Vagina (tissue), 2 donors: ENCODE data around the gene UTP20. TPM values are rescaled to one million over a fixed set of nuclear protein-coding genes. Genes with fewer than 3 reads are reported as not detected.

Experiments
- DNase-seq, 2 donors: peaks; one replicate each; pipeline ENCODE4 v3.0.0-alpha.2; 2017; ENCODE audit errors: extremely low spot score in 2 of 2
- H3K27ac ChIP-seq: fragments of 200-600 bp; sonication (generic); one replicate; pipeline ENCODE4 v1.5.1; 2019
- H3K27me3 ChIP-seq: fragments of 200-600 bp; sonication (generic); one replicate; pipeline ENCODE4 v1.5.1; 2019
- H3K36me3 ChIP-seq, 2 donors: fragments of 200-600 bp; sonication (generic); one replicate each; pipeline ENCODE4 v1.5.1; 2017 to 2019
- H3K4me1 ChIP-seq: fragments of 200-600 bp; sonication (generic); one replicate; pipeline ENCODE4 v1.5.1; 2019
- H3K4me3 ChIP-seq, 2 donors: fragments of 200-600 bp; sonication (generic); 1 replicate in 1 of 2; 2 replicates in 1 of 2; pipeline ENCODE4 v1.5.1; 2016 to 2019
- H3K9me3 ChIP-seq: fragments of 200-600 bp; sonication (generic); one replicate; pipeline ENCODE4 v1.5.1; 2019
- POLR2A ChIP-seq, 2 donors: fragments of 450-650 bp; IDR thresholded peaks; one replicate each; pipeline ENCODE4 v1.6.1; 2017; ENCODE audit warnings: antibody characterized with exemption in 2 of 2, mild to moderate bottlenecking in 2 of 2, moderate library complexity in 2 of 2
- POLR2AphosphoS5 ChIP-seq, 2 donors: sonication (generic); formaldehyde crosslinking; IDR thresholded peaks; one replicate each; pipeline ENCODE4 v1.9.0; 2017; ENCODE audit warnings: antibody characterized with exemption in 2 of 2, mild to moderate bottlenecking in 2 of 2, low read depth in 1 of 2; ENCODE audit not compliant: insufficient read depth in 1 of 2
- intact Hi-C: fragments of 100-400 bp; cut with DNase I; formaldehyde crosslinking; loops from one replicate; pipeline ENCODE4 v1.15.1; 2023
- total RNA-seq: library from RNA; depleted of rRNA; stranded (reverse); fragments of >200 nt; gene quantifications from one replicate; pipeline ENCODE4 v1.2.3, GENCODE V29; 2016
- TF ChIP-seq, protein P1 (sequence below), 3 experiments: fragments of 450-650 bp in 2 of 3; fragments of 200-600 bp in 1 of 3; sonication (generic) in 1 of 3; IDR thresholded peaks; one replicate each; pipeline ENCODE4 v1.5.1; 2017 to 2019; ENCODE audit warnings: antibody characterized with exemption in 3 of 3, mild to moderate bottlenecking in 2 of 3, moderate library complexity in 2 of 3

UTP20 gene
- total RNA-seq, 1 donor from 2014 or later: 11.5 TPM

DNA sequence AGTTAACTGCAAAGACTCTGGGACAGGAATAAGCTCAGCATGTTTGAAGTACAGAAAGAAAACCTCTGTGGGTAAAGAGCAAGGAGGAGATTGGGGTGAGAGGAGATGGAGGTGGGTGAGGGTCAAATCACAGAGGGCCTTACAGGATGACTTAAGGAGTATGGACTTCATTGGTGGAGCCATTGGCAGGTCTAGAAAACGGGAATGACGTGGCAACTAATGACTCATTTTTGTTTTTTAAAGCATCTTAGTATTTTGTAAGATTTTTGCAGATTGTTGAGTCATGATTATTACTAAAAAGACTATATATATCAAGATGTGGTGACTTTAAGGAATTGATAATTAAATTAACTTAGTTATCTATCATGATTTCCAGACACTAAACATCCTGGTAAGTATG is 18.5 kb downstream of the UTP20 start:
- Histone ChIP-seq H3K27ac (no peak overlapping the region), H3K36me3 (peaks cover 0 to 59% of the 10 kb centered on the region in 2 donors), H3K4me3 (no peak overlapping the region), H3K4me1 (no peaks in the 10 kb centered on the region), H3K9me3 (no peaks in the 10 kb centered on the region), H3K27me3 (no peaks in the 10 kb centered on the region)
- no peak for DNase-seq
- no peak for TF ChIP-seq POLR2A (IDR thresholded peaks at IDR 0.05)
- TF ChIP-seq POLR2AphosphoS5 (IDR thresholded peaks at IDR 0.05; ENCODE audit: insufficient read depth in 1 of 2, low read depth in 1 of 2): no peak
- TF ChIP-seq, protein P1, sequence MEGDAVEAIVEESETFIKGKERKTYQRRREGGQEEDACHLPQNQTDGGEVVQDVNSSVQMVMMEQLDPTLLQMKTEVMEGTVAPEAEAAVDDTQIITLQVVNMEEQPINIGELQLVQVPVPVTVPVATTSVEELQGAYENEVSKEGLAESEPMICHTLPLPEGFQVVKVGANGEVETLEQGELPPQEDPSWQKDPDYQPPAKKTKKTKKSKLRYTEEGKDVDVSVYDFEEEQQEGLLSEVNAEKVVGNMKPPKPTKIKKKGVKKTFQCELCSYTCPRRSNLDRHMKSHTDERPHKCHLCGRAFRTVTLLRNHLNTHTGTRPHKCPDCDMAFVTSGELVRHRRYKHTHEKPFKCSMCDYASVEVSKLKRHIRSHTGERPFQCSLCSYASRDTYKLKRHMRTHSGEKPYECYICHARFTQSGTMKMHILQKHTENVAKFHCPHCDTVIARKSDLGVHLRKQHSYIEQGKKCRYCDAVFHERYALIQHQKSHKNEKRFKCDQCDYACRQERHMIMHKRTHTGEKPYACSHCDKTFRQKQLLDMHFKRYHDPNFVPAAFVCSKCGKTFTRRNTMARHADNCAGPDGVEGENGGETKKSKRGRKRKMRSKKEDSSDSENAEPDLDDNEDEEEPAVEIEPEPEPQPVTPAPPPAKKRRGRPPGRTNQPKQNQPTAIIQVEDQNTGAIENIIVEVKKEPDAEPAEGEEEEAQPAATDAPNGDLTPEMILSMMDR (IDR thresholded peaks at IDR 0.05): no peak
- intact Hi-C loops: no loop called here

DNA sequence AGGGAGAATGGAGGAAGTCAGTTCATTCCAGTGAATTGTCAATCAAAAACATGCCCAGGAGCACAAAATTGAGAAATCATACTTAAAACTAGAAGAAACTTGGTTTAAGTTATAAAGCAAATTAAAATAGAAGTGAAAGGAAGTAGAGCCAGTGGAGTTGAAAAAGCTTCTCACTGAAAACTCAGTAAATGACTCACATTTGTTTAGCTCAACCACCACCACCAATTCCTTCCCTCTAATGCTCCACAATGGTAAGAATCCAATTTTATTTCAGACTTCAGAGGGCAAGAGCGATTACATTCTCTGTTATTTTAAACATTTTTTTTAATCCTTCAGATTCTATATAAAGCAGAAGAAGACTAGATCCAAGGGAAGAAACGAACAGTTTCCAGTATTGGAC is 19.4 kb downstream of the UTP20 start:
- TF ChIP-seq POLR2A (IDR thresholded peaks at IDR 0.05) (no peak), POLR2AphosphoS5 (IDR thresholded peaks at IDR 0.05; ENCODE audit: insufficient read depth in 1 of 2, low read depth in 1 of 2) (no peak)
- TF ChIP-seq, protein P1 (IDR thresholded peaks at IDR 0.05): no peak
- H3K27me3 ChIP-seq: no peaks in the 10 kb centered on the region
- H3K27ac ChIP-seq: no peak overlapping the region
- no peak overlapping the region for H3K4me3 ChIP-seq
- no peak for DNase-seq
- H3K9me3 ChIP-seq: no peaks in the 10 kb centered on the region
- no peaks in the 10 kb centered on the region for H3K4me1 ChIP-seq
- H3K36me3 ChIP-seq: peaks cover 0 to 53% of the 10 kb centered on the region in 2 donors
- intact Hi-C loops: no loop called here

DNA sequence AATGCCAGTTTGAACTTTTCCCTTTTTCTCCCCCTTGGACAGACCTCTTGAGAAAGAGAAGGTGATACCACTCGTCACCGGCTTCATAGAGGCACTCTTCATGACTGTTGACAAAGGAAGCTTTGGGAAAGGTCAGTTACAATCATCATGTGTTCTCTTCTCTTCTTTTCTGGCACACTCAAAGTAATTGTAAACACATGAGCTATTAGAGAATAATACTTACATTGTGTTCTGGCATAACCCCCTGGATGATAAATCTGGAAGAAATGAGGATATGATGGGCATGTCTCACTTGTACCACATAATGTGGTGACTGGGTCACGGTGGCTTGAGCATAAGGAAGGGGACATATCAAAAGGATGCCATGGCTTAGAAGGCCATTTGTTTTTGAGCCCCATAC is 20.0 kb downstream of the UTP20 start:
- no peak overlapping the region for H3K27ac ChIP-seq
- intact Hi-C loops: no loop called here

DNA sequence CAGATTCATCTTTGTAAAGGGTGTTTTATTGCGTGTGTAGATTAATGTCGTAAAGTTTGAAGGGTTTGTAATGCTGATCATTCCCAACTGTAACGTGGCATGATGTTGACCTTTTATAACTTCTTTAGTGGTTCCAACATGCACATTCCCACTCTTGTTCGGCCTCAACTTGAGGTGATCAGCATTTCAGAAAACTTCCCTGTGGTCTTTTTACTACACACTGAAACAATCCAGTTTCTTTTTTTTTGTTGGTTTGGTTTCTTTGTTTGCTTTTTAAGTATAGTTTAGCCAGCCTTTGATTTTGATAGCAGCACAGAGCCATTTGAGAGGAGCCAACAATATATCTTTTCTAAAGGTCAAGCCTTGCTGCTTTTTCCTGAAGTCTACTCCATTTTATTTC is 22.8 kb downstream of the UTP20 start:
- Histone ChIP-seq H3K27me3 (no peaks in the 10 kb centered on the region), H3K4me1 (no peaks in the 10 kb centered on the region), H3K27ac (no peak overlapping the region), H3K36me3 (peaks cover 0 to 64% of the 10 kb centered on the region in 2 donors), H3K4me3 (no peak overlapping the region), H3K9me3 (no peaks in the 10 kb centered on the region)
- TF ChIP-seq, protein P1 (IDR thresholded peaks at IDR 0.05): no peak
- TF ChIP-seq POLR2A (IDR thresholded peaks at IDR 0.05) (no peak), POLR2AphosphoS5 (IDR thresholded peaks at IDR 0.05; ENCODE audit: insufficient read depth in 1 of 2, low read depth in 1 of 2) (no peak)
- DNase-seq: no peak
- intact Hi-C loops: no loop called here

More for the DNA sequence above, 20.0 kb downstream of the UTP20 start:
- H3K4me3 ChIP-seq: no peak overlapping the region
- H3K4me1 ChIP-seq: no peaks in the 10 kb centered on the region
- TF ChIP-seq, protein P1 (IDR thresholded peaks at IDR 0.05): no peak
- TF ChIP-seq POLR2AphosphoS5 (IDR thresholded peaks at IDR 0.05; ENCODE audit: insufficient read depth in 1 of 2, low read depth in 1 of 2) (no peak), POLR2A (IDR thresholded peaks at IDR 0.05) (no peak)
- no peak for DNase-seq
- H3K36me3 ChIP-seq: peaks cover 0 to 52% of the 10 kb centered on the region in 2 donors
- H3K27me3 ChIP-seq: no peaks in the 10 kb centered on the region
- H3K9me3 ChIP-seq: no peaks in the 10 kb centered on the region

DNA sequence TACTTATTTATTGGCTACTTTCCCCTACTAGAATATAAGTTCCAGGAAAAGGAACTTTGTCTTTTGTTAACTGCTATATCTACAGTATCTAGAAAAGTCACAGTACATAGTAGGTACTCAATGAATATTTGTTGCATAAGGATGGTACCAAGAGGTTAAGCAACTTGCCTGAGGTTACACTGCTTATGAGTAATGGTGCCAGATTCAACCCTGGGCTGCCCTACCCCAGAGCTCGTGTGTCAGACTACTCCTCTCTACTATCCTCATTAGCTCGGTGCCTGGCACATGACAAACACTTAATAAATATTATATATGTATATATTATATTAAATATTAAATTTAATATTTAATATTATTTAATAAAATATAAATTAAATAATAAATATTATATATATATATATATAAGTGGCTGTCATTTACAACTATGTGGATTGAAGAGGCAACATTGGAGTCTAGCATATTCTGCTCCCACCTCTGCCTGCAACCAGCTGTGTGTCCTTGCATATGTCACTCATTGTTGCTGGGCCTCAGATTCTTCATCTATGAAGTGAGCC is 25.4 kb downstream of the UTP20 start:
- intact Hi-C loops: no loop called here
- TF ChIP-seq, protein P1 (IDR thresholded peaks at IDR 0.05): no peak
- no peak for TF ChIP-seq POLR2A (IDR thresholded peaks at IDR 0.05)
- no peak for TF ChIP-seq POLR2AphosphoS5 (IDR thresholded peaks at IDR 0.05; ENCODE audit: insufficient read depth in 1 of 2, low read depth in 1 of 2)
- H3K4me3 ChIP-seq: no peak overlapping the region
- DNase-seq: no peak
- H3K27ac ChIP-seq: no peak overlapping the region
- peaks cover 0 to 71% of the 10 kb centered on the region in 2 donors for H3K36me3 ChIP-seq
- no peaks in the 10 kb centered on the region for H3K9me3 ChIP-seq
- no peaks in the 10 kb centered on the region for H3K4me1 ChIP-seq
- H3K27me3 ChIP-seq: no peaks in the 10 kb centered on the region
